ENCODE results near the gene EGFL7. TPM values are rescaled to one million over a fixed set of nuclear protein-coding genes. Genes with fewer than 3 reads are reported as not detected.
A peak's percentile ranks its signal among the peaks of the same experiment; 100 is the strongest.

Gene EGFL7
- total and polyA plus RNA-seq, 2 of the 8 experiments (the other 6 are each of a cell fraction or from before 2014, with no cell fraction given), result 37.8 to 53.4 TPM

GRCh38 chr9:136697146-136697820 is 34.6 kb downstream of the EGFL7 start:
- no peaks in the 10 kb centered on the region for H3K79me1 ChIP-seq (ENCODE audit: low read depth, low read length)
- H4K91ac ChIP-seq (replicated peaks; ENCODE audit: insufficient read length, low read length), result peak overlapping the region; percentile 83
- peak overlapping the region; percentile 88; the same call in 1 of the 2 replicates for H2BK5ac ChIP-seq (ENCODE audit: low read depth, low read length)
- H4K20me1 ChIP-seq (replicated peaks in 1 of 2; ENCODE audit: control insufficient read depth in 1 of 2, insufficient read depth in 2 of 2, low read length in 2 of 2), result no peaks in the 10 kb centered on the region
- H3K56ac ChIP-seq (replicated peaks; ENCODE audit: insufficient read length, low read depth, low read length), result peak overlapping the region; percentile 3
- H2BK12ac ChIP-seq (ENCODE audit: low read depth, low read length), result peak overlapping the region; percentile 97; the same call in 1 of the 2 replicates
- H2BK120ac ChIP-seq (replicated peaks; ENCODE audit: low read depth, low read length), result no peak overlapping the region
- no peak overlapping the region for H3K27ac ChIP-seq (ENCODE audit: low read depth, low read length)
- no peak overlapping the region for H3K4ac ChIP-seq (replicated peaks; ENCODE audit: insufficient read length, low read depth, low read length)
- H3K4me3 ChIP-seq (ENCODE audit: extremely low read depth in 1 of 4, insufficient read depth in 2 of 4, low read depth in 3 of 4, low read length in 4 of 4), result no peak overlapping the region
- H2AK5ac ChIP-seq (ENCODE audit: low read depth, low read length), result 0 out of 2 replicates have a peak overlapping the region, but pooled peaks have one; percentile 91
- no peaks in the 10 kb centered on the region for H3K36me3 ChIP-seq (ENCODE audit: control insufficient read depth in 2 of 4, insufficient read depth in 4 of 4, low read length in 3 of 4)
- POLR2A ChIA-PET (ENCODE audit: partially characterized antibody), result interaction anchor here (0.6 to 1.4 kb wide), 6 partner anchors 11 to 343 kb away, joined by 3 to 4 read pairs (median 4); no protein-coding TSS in a partner anchor
- H2BK20ac ChIP-seq (ENCODE audit: low read length), result 0 out of 2 replicates have a peak overlapping the region, but pooled peaks have one; percentile 21
- no peaks in the 10 kb centered on the region for H3K27me3 ChIP-seq (replicated peaks in 1 of 4; ENCODE audit: control insufficient read depth in 3 of 4, extremely low read depth in 1 of 4, insufficient read depth in 3 of 4, low read length in 3 of 4)
- no peaks in the 10 kb centered on the region for H3K23me2 ChIP-seq (ENCODE audit: low read depth, low read length)
- peak in 1 of 2 experiments; percentile 54 for DNase-seq (ENCODE audit: low read depth in 1 of 2, low spot score in 2 of 2)
- H2BK15ac ChIP-seq (ENCODE audit: low read length), result peak overlapping the region; percentile 40; the same call in 1 of the 2 replicates
- 87% methylated on average over 23 of the region's 23 CpGs; no CpG with 5 or more reads in 1 of the 2 experiments for WGBS, 2 experiments (ENCODE audit: extremely low coverage in 1 of 2, insufficient coverage in 1 of 2, insufficient read length in 1 of 2, insufficient replicate concordance in 2 of 2, low coverage in 1 of 2, low lambda C conversion rate in 2 of 2, missing lambda C conversion rate in 1 of 2)
- H3K9ac ChIP-seq (replicated peaks in 1 of 4; ENCODE audit: extremely low read depth in 1 of 4, low read depth in 3 of 4, low read length in 3 of 4), result no peak overlapping the region
- H3K18ac ChIP-seq (ENCODE audit: extremely low read depth, low read length), result peak overlapping the region; percentile 60; the same call in 1 of the 2 replicates
- no peak overlapping the region for H3K4me2 ChIP-seq (ENCODE audit: insufficient read depth in 1 of 2, low read depth in 2 of 2, low read length in 2 of 2)
- peak overlapping the region; percentile 36 for H4K5ac ChIP-seq (ENCODE audit: insufficient read length, low read depth, low read length)
- no peaks in the 10 kb centered on the region for H3K9me3 ChIP-seq (ENCODE audit: insufficient read depth in 2 of 2, low read depth in 1 of 2, low read length in 1 of 2)
- no peak overlapping the region; the same call in 1 of the 2 replicates for H4K8ac ChIP-seq (ENCODE audit: extremely low read depth, insufficient read depth, low read length)
- H3K4me1 ChIP-seq (replicated peaks in 1 of 4; ENCODE audit: control insufficient read depth in 3 of 4, insufficient read depth in 4 of 4, low read length in 3 of 4), result peaks cover 0 to 13% (median 5%) of the 10 kb centered on the region in 4 experiments; a peak in 5 of 7 replicates
- CTCF ChIA-PET (ENCODE audit: partially characterized antibody), result interaction anchor here (0.8 to 2.0 kb wide), 3 partner anchors 9 to 213 kb away, joined by 3 to 5 read pairs (median 5); no protein-coding TSS in a partner anchor
- H2AFZ ChIP-seq (ENCODE audit: low read length), result no peak overlapping the region
- no peak overlapping the region for H3K23ac ChIP-seq (ENCODE audit: insufficient read length)
- FAIRE-seq, result no peak
- peak overlapping the region; percentile 49 for H3K14ac ChIP-seq (ENCODE audit: insufficient read length)
- no peaks in the 10 kb centered on the region for H3K79me2 ChIP-seq (ENCODE audit: control insufficient read depth in 1 of 2, insufficient read depth in 2 of 2, low read length in 2 of 2)
- no peak for TF ChIP-seq NANOG (IDR thresholded peaks at IDR 0.05; ENCODE audit: insufficient read depth, low read depth, low read length, poor library complexity, severe bottlenecking)
